HepG2 (cell line): ENCODE measurements around the gene GALR3. TPM values are rescaled to one million over a fixed set of nuclear protein-coding genes. Genes with fewer than 3 reads are reported as not detected.

Experiments
- ARHGAP35 ChIP-seq: sonication (generic); formaldehyde crosslinking; IDR thresholded peaks from 2 replicates; pipeline ENCODE4 v1.9.0; 2022; ENCODE audit warnings: mild to moderate bottlenecking, inconsistent platforms, moderate library complexity, missing genetic modification reagents, borderline replicate concordance
- EP300 ChIP-seq, 3 experiments: sonication (generic) in 1 of 3; formaldehyde crosslinking in 1 of 3; IDR thresholded peaks; 2 replicates each; pipeline versions ENCODE4 v1.5.1 to v1.6.1; 2011 to 2020; ENCODE audit warnings: low read depth in 2 of 3, low read length in 2 of 3, borderline replicate concordance in 1 of 3, improper control_type of control experiment in 1 of 3, mild to moderate bottlenecking in 1 of 3, missing genetic modification reagents in 1 of 3, moderate library complexity in 1 of 3
- ETV5 ChIP-seq: IDR thresholded peaks from 2 replicates; pipeline ENCODE4 v1.6.1; 2018; ENCODE audit warnings: missing biosample characterization, missing genetic modification reagents, inconsistent platforms, borderline replicate concordance
- FOXC1 ChIP-seq: sonication (generic); formaldehyde crosslinking; IDR thresholded peaks from 2 replicates; pipeline ENCODE4 v1.8.0; 2022; ENCODE audit warnings: mild to moderate bottlenecking, missing genetic modification reagents, borderline replicate concordance
- HOXA3 ChIP-seq: sonication (generic); formaldehyde crosslinking; IDR thresholded peaks from 2 replicates; pipeline ENCODE4 v1.5.0; 2020; ENCODE audit warnings: missing genetic modification reagents
- NONO ChIP-seq, 2 experiments: fragments of 450-650 bp in 1 of 2; sonication (generic) in 1 of 2; formaldehyde crosslinking in 1 of 2; IDR thresholded peaks in 1 of 2; conservative IDR thresholded peaks in 1 of 2; 2 replicates each; pipeline versions ENCODE4 v1.6.1 to v1.8.0; 2017 to 2022; ENCODE audit warnings: mild to moderate bottlenecking in 1 of 2, missing genetic modification reagents in 1 of 2, moderate library complexity in 1 of 2
- PTBP1 ChIP-seq: fragments of 200-400 bp; formaldehyde crosslinking; IDR thresholded peaks from 2 replicates; pipeline ENCODE4 v1.6.1; 2018; ENCODE audit warnings: low read length, low read depth; ENCODE audit not compliant: poor library complexity, severe bottlenecking
- TBX3 ChIP-seq: fragments of 450-650 bp; IDR thresholded peaks from 2 replicates; pipeline ENCODE4 v1.6.1; 2017; ENCODE audit warnings: antibody characterized with exemption, mild to moderate bottlenecking, inconsistent platforms, borderline replicate concordance
- XBP1 ChIP-seq: sonication (generic); formaldehyde crosslinking; IDR thresholded peaks from 2 replicates; pipeline ENCODE4 v1.5.0; 2020; ENCODE audit warnings: missing genetic modification reagents
- ZNF17 ChIP-seq: sonication (generic); formaldehyde crosslinking; IDR thresholded peaks from 2 replicates; pipeline ENCODE4 v1.5.0; 2020; ENCODE audit warnings: mild to moderate bottlenecking, missing genetic modification reagents
- ZSCAN9 ChIP-seq: IDR thresholded peaks from 2 replicates; pipeline ENCODE4 v1.6.1; 2016; ENCODE audit warnings: borderline replicate concordance
- ZZZ3 ChIP-seq: sonication (generic); formaldehyde crosslinking; IDR thresholded peaks from 2 replicates; pipeline ENCODE4 v1.4.0; 2020; ENCODE audit warnings: missing genetic modification reagents, mild to moderate bottlenecking, borderline replicate concordance
- polyA plus RNA-seq, 8 experiments: library from polyadenylated mRNA; depleted of rRNA in 3 of 8; stranded (reverse) in 7 of 8; unstranded in 1 of 8; fragments of >200 nt; fragmentation: Illumina TruSeq in 4 of 8; extraction: Trizol in 4 of 8; gene quantifications; 2 replicates each; pipeline versions ENCODE4 v1.2.1 to v1.2.3, GENCODE V29; 2011 to 2016; ENCODE audit warnings: low read depth in 4 of 8, missing spikeins in 1 of 8, mixed read lengths in 1 of 8; ENCODE audit not compliant: insufficient read depth in 1 of 8
- total RNA-seq, 5 experiments: library from RNA; depleted of rRNA; stranded (reverse); fragments of >200 nt; fragmentation: Illumina TruSeq; extraction: Trizol; gene quantifications; 2 replicates each; pipeline ENCODE4 v1.2.3, GENCODE V29; 2016; ENCODE audit warnings: low read depth in 1 of 5
- TF ChIP-seq, protein P1 (sequence below): sonication (generic); formaldehyde crosslinking; IDR thresholded peaks from 2 replicates; pipeline ENCODE4 v1.9.0; 2022; ENCODE audit warnings: low read depth, missing genetic modification reagents
- TF ChIP-seq, protein P2 (sequence below): sonication (generic); formaldehyde crosslinking; IDR thresholded peaks from 2 replicates; pipeline ENCODE4 v1.4.0; 2020; ENCODE audit warnings: missing genetic modification reagents
- TF ChIP-seq, protein P3 (sequence below): sonication (generic); formaldehyde crosslinking; IDR thresholded peaks from 2 replicates; pipeline ENCODE4 v1.8.1; 2023; ENCODE audit warnings: mild to moderate bottlenecking, moderate library complexity, missing genetic modification reagents
- TF ChIP-seq, protein P4 (sequence below): sonication (generic); formaldehyde crosslinking; IDR thresholded peaks from 2 replicates; pipeline ENCODE4 v1.5.0; 2020; ENCODE audit warnings: missing genetic modification reagents
- TF ChIP-seq, protein P5 (sequence below): sonication (generic); formaldehyde crosslinking; IDR thresholded peaks from 2 replicates; pipeline ENCODE4 v1.4.0; 2020; ENCODE audit warnings: mild to moderate bottlenecking, missing genetic modification reagents

The GALR3 gene
- total and polyA plus RNA-seq, 2 of the 13 experiments (the other 11 are each of a cell fraction or from before 2014, with no cell fraction given), result 0.13 TPM; not detected in 1

DNA sequence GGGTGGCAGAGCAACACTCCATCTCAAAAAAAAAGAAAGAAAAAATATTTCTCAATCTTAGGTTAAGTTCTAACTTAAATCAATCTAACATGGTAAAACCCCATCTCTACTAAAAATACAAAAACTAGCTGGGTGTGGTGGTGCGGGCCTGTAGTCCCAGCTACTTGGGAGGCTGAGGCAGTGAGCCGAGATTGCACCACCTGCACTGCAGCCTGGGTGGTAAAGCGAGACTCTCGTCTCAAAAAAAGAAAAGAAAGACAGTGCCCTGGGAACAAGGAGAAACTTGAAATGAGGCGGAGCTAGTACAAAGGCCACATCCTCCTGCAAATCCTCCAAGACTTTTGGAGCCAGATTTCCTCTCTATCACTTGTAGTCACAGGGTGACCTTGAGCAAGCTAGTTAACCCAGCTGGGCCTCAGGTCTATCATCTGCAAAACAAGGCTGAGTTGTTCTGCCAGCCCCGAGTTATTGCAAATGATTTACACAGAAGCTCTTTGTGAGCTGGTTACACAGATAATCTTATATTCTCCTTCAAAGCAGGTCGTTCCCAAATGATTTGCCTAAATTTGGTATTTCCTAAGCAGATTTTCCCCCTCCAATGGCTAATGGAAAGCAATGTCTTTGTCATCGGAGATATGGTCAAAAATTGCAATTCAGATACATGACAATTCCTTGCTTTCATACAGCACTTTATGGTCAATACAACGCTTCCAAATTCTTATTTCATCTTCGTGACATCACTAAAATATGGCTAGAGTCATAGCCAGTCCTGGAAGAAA lies 19.0 kb downstream of the GALR3 start (continued):
- TF ChIP-seq ARHGAP35, result no peak
- TF ChIP-seq FOXC1 (CRISPR knock-in tag), result no peak
- no peak for TF ChIP-seq NONO (IDR thresholded peaks at IDR 0.05)
- no peak for TF ChIP-seq NONO (CRISPR knock-in tag; conservative IDR thresholded peaks at IDR 0.05)
- TF ChIP-seq ZSCAN9, result no peak
- no peak for TF ChIP-seq ZZZ3
- TF ChIP-seq ETV5, result peak; percentile 35; the same call in 1 of the 2 replicates
- TF ChIP-seq XBP1 (CRISPR knock-in tag), result no peak
- TF ChIP-seq, protein P1, sequence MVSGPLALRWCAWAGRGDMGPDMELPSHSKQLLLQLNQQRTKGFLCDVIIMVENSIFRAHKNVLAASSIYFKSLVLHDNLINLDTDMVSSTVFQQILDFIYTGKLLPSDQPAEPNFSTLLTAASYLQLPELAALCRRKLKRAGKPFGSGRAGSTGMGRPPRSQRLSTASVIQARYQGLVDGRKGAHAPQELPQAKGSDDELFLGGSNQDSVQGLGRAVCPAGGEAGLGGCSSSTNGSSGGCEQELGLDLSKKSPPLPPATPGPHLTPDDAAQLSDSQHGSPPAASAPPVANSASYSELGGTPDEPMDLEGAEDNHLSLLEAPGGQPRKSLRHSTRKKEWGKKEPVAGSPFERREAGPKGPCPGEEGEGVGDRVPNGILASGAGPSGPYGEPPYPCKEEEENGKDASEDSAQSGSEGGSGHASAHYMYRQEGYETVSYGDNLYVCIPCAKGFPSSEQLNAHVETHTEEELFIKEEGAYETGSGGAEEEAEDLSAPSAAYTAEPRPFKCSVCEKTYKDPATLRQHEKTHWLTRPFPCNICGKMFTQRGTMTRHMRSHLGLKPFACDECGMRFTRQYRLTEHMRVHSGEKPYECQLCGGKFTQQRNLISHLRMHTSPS, result no peak
- no peak for TF ChIP-seq ZNF17 (CRISPR knock-in tag)
- no peak for TF ChIP-seq PTBP1
- TF ChIP-seq, protein P2, sequence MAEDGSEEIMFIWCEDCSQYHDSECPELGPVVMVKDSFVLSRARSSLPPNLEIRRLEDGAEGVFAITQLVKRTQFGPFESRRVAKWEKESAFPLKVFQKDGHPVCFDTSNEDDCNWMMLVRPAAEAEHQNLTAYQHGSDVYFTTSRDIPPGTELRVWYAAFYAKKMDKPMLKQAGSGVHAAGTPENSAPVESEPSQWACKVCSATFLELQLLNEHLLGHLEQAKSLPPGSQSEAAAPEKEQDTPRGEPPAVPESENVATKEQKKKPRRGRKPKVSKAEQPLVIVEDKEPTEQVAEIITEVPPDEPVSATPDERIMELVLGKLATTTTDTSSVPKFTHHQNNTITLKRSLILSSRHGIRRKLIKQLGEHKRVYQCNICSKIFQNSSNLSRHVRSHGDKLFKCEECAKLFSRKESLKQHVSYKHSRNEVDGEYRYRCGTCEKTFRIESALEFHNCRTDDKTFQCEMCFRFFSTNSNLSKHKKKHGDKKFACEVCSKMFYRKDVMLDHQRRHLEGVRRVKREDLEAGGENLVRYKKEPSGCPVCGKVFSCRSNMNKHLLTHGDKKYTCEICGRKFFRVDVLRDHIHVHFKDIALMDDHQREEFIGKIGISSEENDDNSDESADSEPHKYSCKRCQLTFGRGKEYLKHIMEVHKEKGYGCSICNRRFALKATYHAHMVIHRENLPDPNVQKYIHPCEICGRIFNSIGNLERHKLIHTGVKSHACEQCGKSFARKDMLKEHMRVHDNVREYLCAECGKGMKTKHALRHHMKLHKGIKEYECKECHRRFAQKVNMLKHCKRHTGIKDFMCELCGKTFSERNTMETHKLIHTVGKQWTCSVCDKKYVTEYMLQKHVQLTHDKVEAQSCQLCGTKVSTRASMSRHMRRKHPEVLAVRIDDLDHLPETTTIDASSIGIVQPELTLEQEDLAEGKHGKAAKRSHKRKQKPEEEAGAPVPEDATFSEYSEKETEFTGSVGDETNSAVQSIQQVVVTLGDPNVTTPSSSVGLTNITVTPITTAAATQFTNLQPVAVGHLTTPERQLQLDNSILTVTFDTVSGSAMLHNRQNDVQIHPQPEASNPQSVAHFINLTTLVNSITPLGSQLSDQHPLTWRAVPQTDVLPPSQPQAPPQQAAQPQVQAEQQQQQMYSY (CRISPR knock-in tag), result peak; percentile 41; the same call in 1 of the 2 replicates
- no peak for TF ChIP-seq TBX3
- 0 out of 2 replicates have a peak, but pooled peaks have one; percentile 13 for TF ChIP-seq HOXA3 (CRISPR knock-in tag)
- TF ChIP-seq, protein P3, sequence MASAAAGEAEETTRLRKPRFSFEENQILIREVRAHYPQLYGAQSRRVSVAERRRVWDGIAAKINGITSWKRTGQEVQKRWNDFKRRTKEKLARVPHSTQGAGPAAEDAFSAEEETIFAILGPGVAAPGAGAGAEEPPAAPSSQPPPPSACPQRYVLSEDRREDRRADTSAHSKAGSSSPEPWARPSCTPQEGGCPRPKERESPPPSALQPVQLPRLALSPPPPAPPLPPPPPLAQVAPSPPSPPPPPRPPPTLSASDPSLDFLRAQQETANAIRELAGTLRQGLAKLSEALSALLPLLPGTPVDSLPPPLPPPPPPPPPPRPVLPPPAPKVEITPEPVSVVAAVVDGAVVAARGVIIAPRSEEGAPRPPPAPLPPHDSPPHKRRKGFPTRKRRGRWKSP (CRISPR knock-in tag), result 0 out of 2 replicates have a peak, but pooled peaks have one; percentile 27
- TF ChIP-seq, protein P4, sequence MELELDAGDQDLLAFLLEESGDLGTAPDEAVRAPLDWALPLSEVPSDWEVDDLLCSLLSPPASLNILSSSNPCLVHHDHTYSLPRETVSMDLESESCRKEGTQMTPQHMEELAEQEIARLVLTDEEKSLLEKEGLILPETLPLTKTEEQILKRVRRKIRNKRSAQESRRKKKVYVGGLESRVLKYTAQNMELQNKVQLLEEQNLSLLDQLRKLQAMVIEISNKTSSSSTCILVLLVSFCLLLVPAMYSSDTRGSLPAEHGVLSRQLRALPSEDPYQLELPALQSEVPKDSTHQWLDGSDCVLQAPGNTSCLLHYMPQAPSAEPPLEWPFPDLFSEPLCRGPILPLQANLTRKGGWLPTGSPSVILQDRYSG, result no peak
- peak in 1 of 2 experiments; percentile 75; a peak in 1 of 4 replicates for TF ChIP-seq EP300 (IDR thresholded peaks at IDR 0.05; ENCODE audit: low read depth in 2 of 2, low read length in 2 of 2)
- TF ChIP-seq EP300 (CRISPR knock-in tag; IDR thresholded peaks at IDR 0.05; ENCODE audit: borderline replicate concordance), result peak; percentile 50; the same call in 1 of the 2 replicates
- TF ChIP-seq, protein P5, sequence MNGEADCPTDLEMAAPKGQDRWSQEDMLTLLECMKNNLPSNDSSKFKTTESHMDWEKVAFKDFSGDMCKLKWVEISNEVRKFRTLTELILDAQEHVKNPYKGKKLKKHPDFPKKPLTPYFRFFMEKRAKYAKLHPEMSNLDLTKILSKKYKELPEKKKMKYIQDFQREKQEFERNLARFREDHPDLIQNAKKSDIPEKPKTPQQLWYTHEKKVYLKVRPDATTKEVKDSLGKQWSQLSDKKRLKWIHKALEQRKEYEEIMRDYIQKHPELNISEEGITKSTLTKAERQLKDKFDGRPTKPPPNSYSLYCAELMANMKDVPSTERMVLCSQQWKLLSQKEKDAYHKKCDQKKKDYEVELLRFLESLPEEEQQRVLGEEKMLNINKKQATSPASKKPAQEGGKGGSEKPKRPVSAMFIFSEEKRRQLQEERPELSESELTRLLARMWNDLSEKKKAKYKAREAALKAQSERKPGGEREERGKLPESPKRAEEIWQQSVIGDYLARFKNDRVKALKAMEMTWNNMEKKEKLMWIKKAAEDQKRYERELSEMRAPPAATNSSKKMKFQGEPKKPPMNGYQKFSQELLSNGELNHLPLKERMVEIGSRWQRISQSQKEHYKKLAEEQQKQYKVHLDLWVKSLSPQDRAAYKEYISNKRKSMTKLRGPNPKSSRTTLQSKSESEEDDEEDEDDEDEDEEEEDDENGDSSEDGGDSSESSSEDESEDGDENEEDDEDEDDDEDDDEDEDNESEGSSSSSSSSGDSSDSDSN, result no peak
